GM12878 (cell line): Measurements from ENCODE around the gene SHROOM1. TPM values are rescaled to one million over a fixed set of nuclear protein-coding genes. Genes with fewer than 3 reads are reported as not detected.

Experiments used
- ATAC-seq: fragments of 200-7000 bp; cut with Tn5 transposase; 3 replicates; pipeline ENCODE4 v1.9.1; 2020; ENCODE audit warnings: mild to moderate bottlenecking, moderate library complexity
- BruUV-seq: library from RNA; stranded (reverse); fragments of 400-500 nt; replicated peaks from 2 replicates; lab custom pipeline; 2021; lab: Mats Ljungman, UMichigan
- CTCF ChIA-PET: fragments of 300-600 bp; sonication (Branson Sonifier 250); formaldehyde crosslinking; extraction: SDS; loops from one replicate; lab custom pipeline; 2021; ENCODE audit warnings: inconsistent platforms; lab: Yijun Ruan, JAX
- POLR2A ChIA-PET: fragments of 350-600 bp; formaldehyde crosslinking; extraction: SDS; loops from one replicate; lab custom pipeline; 2021; ENCODE audit warnings: inconsistent platforms; lab: Charles Lee
- RAD21 ChIA-PET: fragments of 300-600 bp; sonication (Branson Sonifier 250); formaldehyde crosslinking; loops from one replicate; lab custom pipeline; 2023; ENCODE audit warnings: antibody characterized with exemption; ENCODE audit not compliant: unreplicated experiment; lab: Charles Lee
- SMC1A ChIA-PET: fragments of 300-600 bp; sonication (Branson Sonifier 250); formaldehyde crosslinking; loops from one replicate; lab custom pipeline; 2023; ENCODE audit not compliant: unreplicated experiment, uncharacterized antibody; lab: Charles Lee
- DNase-seq: peaks from one replicate; pipeline ENCODE4 v3.0.0-alpha.2; 2011; ENCODE audit warnings: low read depth, low spot score
- FAIRE-seq: peaks from 3 replicates; lab custom pipeline; 2011; peaks lifted over from hg19 to GRCh38; lab: Jason Lieb, UNC
- H2AFZ ChIP-seq: 2 replicates; pipeline ENCODE4 v1.6.0; 2011; ENCODE audit warnings: low read depth, low read length, control low read depth; ENCODE audit not compliant: control insufficient read depth
- H3K27ac ChIP-seq: 2 replicates; pipeline ENCODE4 v1.5.1; 2011; ENCODE audit warnings: control low read depth; ENCODE audit not compliant: control insufficient read depth, insufficient read depth
- H3K27me3 ChIP-seq, 2 experiments: replicated peaks in 1 of 2; 2 replicates each; pipeline versions ENCODE4 v1.6.0 to v1.6.1; 2011; ENCODE audit warnings: low read length in 1 of 2; ENCODE audit not compliant: control insufficient read depth in 2 of 2, insufficient read depth in 2 of 2
- H3K36me3 ChIP-seq, 2 experiments: 2 replicates each; pipeline ENCODE4 v1.5.1; 2011; ENCODE audit warnings: low read length in 1 of 2; ENCODE audit not compliant: control insufficient read depth in 2 of 2, insufficient read depth in 2 of 2
- H3K4me1 ChIP-seq: 2 replicates; pipeline ENCODE4 v1.6.1; 2011; ENCODE audit warnings: mild to moderate bottlenecking, low read length, moderate library complexity, mixed read lengths; ENCODE audit not compliant: control insufficient read depth, insufficient read depth
- H3K4me2 ChIP-seq: 2 replicates; pipeline ENCODE4 v1.6.0; 2011; ENCODE audit warnings: control low read depth; ENCODE audit not compliant: control insufficient read depth, insufficient read depth
- H3K4me3 ChIP-seq: fragments of 200-600 bp; sonication (generic); 2 replicates; pipeline ENCODE4 v1.5.1; 2016
- H3K79me2 ChIP-seq: 2 replicates; pipeline ENCODE4 v1.6.0; 2011; ENCODE audit warnings: low read length; ENCODE audit not compliant: control insufficient read depth, insufficient read depth
- H3K9ac ChIP-seq: 2 replicates; pipeline ENCODE4 v1.8.0; 2011; ENCODE audit warnings: low read length, control low read depth, mixed read lengths; ENCODE audit not compliant: control insufficient read depth, insufficient read depth
- H3K9me3 ChIP-seq: replicated peaks from 3 replicates; pipeline ENCODE4 v1.5.1; 2011; ENCODE audit warnings: mild to moderate bottlenecking, low read length; ENCODE audit not compliant: control insufficient read depth, insufficient read depth
- H4K20me1 ChIP-seq: 2 replicates; pipeline ENCODE4 v1.6.0; 2011; ENCODE audit not compliant: control insufficient read depth, insufficient read depth
- EZH2 ChIP-seq: IDR thresholded peaks from 2 replicates; pipeline ENCODE4 v1.6.1; 2012; ENCODE audit warnings: low read depth, mild to moderate bottlenecking, control low read depth, inconsistent platforms, low read length, borderline replicate concordance; ENCODE audit not compliant: control insufficient read depth
- HDAC6 ChIP-seq: fragments of 200-600 bp; sonication (generic); IDR thresholded peaks from one replicate; pipeline ENCODE4 v1.8.0; 2017; ENCODE audit warnings: antibody characterized with exemption; ENCODE audit not compliant: unreplicated experiment
- IKZF2 ChIP-seq, 2 experiments: fragments of 450-650 bp; IDR thresholded peaks; 2 replicates each; pipeline ENCODE4 v1.6.1; 2017; ENCODE audit warnings: mild to moderate bottlenecking in 2 of 2, moderate library complexity in 2 of 2
- LARP7 ChIP-seq: fragments of 450-650 bp; IDR thresholded peaks from 2 replicates; pipeline ENCODE4 v1.6.1; 2017; ENCODE audit warnings: mild to moderate bottlenecking
- NFXL1 ChIP-seq: fragments of 450-650 bp; IDR thresholded peaks from 2 replicates; pipeline ENCODE4 v1.6.1; 2017; ENCODE audit warnings: antibody characterized with exemption, mild to moderate bottlenecking, borderline replicate concordance
- POU2F2 ChIP-seq: IDR thresholded peaks from 3 replicates; pipeline ENCODE4 v1.6.1; 2011; ENCODE audit warnings: low read depth, mild to moderate bottlenecking, low read length, borderline replicate concordance
- RAD21 ChIP-seq: IDR thresholded peaks from 2 replicates; pipeline ENCODE4 v1.6.1; 2011; ENCODE audit warnings: mild to moderate bottlenecking, low read depth, low read length, moderate library complexity; ENCODE audit not compliant: insufficient read depth
- SMARCA5 ChIP-seq: fragments of 450-650 bp; IDR thresholded peaks from 2 replicates; pipeline ENCODE4 v1.6.1; 2017; ENCODE audit warnings: mild to moderate bottlenecking
- SREBF1 ChIP-seq: IDR thresholded peaks from 2 replicates; pipeline ENCODE4 v1.6.1; 2012; ENCODE audit warnings: mild to moderate bottlenecking, low read length
- TCF3 ChIP-seq: IDR thresholded peaks from 2 replicates; pipeline ENCODE4 v1.6.1; 2012; ENCODE audit warnings: low read depth, mild to moderate bottlenecking, low read length, borderline replicate concordance; ENCODE audit not compliant: insufficient read depth
- TCF7 ChIP-seq: IDR thresholded peaks from 2 replicates; pipeline ENCODE4 v1.6.1; 2014; ENCODE audit warnings: antibody characterized with exemption, borderline replicate concordance
- YBX1 ChIP-seq: fragments of 450-650 bp; IDR thresholded peaks from 2 replicates; pipeline ENCODE4 v1.6.1; 2016; ENCODE audit warnings: antibody characterized with exemption
- WGBS: methylation state at CpG from one replicate; pipeline ENCODE4 v1.1.6; 2016; ENCODE audit warnings: low lambda C conversion rate; ENCODE audit not compliant: insufficient replicate concordance, insufficient coverage; ENCODE audit errors: missing lambda C conversion rate; 5-methylcytosine and 5-hydroxymethylcytosine counted together
- in situ Hi-C: fragments of 300-500 bp; cut with MboI; formaldehyde crosslinking; loops from 9 replicates; pipeline ENCODE4 v1.14.3; 2018; ENCODE audit warnings: mixed read lengths
- intact Hi-C: fragments of 100-400 bp; cut with micrococcal nuclease; formaldehyde crosslinking; loops from one replicate; pipeline ENCODE4 v1.14.2; 2022; ENCODE audit not compliant: unreplicated experiment
- polyA plus RNA-seq, 11 experiments: library from polyadenylated mRNA; depleted of rRNA in 4 of 11; unstranded in 6 of 11; stranded (reverse) in 5 of 11; fragments of >200 nt; fragmentation: Nextera tagmentation in 4 of 11; fragmentation: Illumina TruSeq in 1 of 11; extraction: Ambion mirVana in 4 of 11; extraction: Trizol in 1 of 11; gene quantifications; 1 replicate in 1 of 11; 2 replicates in 10 of 11; pipeline versions ENCODE4 v1.2.1 to v1.2.3, GENCODE V29; 2011 to 2016; ENCODE audit warnings: inconsistent platforms in 2 of 11, missing spikeins in 2 of 11, low read depth in 1 of 11
- total RNA-seq, 4 experiments: library from RNA; depleted of rRNA in 3 of 4; stranded (reverse); fragments of >200 nt in 3 of 4; fragmentation: Illumina TruSeq in 1 of 4; extraction: Trizol in 1 of 4; gene quantifications; 2 replicates each; pipeline versions ENCODE4 v1.2.1 to v1.2.3, GENCODE V29; 2013 to 2021
- TF ChIP-seq, protein P1 (sequence below): fragments of 450-650 bp; IDR thresholded peaks from 2 replicates; pipeline ENCODE4 v1.6.1; 2014; ENCODE audit warnings: mild to moderate bottlenecking

The SHROOM1 gene
- total and polyA plus RNA-seq, 10 of the 15 experiments (the other 5 are each of a cell fraction or from before 2014, with no cell fraction given), result 0.05 to 3.9 (median 1.3) TPM

DNA sequence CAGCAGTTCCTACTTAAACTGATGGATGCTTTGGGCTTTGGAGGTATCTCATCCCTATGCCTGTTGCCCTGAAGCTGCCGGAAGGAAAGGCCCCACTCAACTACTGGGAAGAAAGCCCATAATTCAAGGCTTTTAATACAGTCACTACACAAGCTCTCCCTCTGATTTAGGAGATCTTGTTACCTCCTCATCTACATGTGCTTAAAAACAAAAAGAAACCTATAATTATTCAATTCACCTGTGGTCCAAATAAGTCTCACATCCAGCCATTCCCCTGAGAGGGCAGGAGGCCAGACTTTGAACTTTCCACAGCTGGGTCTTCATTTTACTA, 42.3 kb upstream of the SHROOM1 start:
- H3K36me3 ChIP-seq, result peaks cover 3 to 18% of the 10 kb centered on the region in 2 experiments
- TF ChIP-seq NFXL1 (no peak), LARP7 (no peak), SREBF1 (no peak), SMARCA5 (no peak), YBX1 (no peak), IKZF2 (IDR thresholded peaks at IDR 0.05) (no peak), TCF3 (no peak), RAD21 (no peak), TCF7 (no peak), EZH2 (no peak), HDAC6 (no peak), POU2F2 (no peak)
- TF ChIP-seq, protein P1, sequence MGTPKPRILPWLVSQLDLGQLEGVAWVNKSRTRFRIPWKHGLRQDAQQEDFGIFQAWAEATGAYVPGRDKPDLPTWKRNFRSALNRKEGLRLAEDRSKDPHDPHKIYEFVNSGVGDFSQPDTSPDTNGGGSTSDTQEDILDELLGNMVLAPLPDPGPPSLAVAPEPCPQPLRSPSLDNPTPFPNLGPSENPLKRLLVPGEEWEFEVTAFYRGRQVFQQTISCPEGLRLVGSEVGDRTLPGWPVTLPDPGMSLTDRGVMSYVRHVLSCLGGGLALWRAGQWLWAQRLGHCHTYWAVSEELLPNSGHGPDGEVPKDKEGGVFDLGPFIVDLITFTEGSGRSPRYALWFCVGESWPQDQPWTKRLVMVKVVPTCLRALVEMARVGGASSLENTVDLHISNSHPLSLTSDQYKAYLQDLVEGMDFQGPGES, result no peak
- H2AFZ ChIP-seq, result no peak overlapping the region
- no peak for ATAC-seq
- H3K9ac ChIP-seq, result no peak overlapping the region
- intact Hi-C loops, result no loop called here
- H3K4me1 ChIP-seq, result no peaks in the 10 kb centered on the region
- ChIA-PET RAD21 (no interaction called here), POLR2A (interaction anchor here (0.5 to 0.9 kb wide), 3 partner anchors 10 to 243 kb away, joined by 4 to 12 read pairs (median 4); no protein-coding TSS in a partner anchor), CTCF (interaction anchor here (0.8 to 1.5 kb wide), 3 partner anchors 11 to 12 kb away, joined by 3 to 8 read pairs (median 3); no protein-coding TSS in a partner anchor), SMC1A (interaction anchor here (1.0 to 2.6 kb wide), 2 partner anchors 10 to 12 kb away, joined by 7 to 10 read pairs; no protein-coding TSS in a partner anchor)
- FAIRE-seq, result no peak
- WGBS, result 100% methylated on average over 1 of the region's 1 CpG
- H3K4me2 ChIP-seq, result no peak overlapping the region
- H3K27me3 ChIP-seq, result no peaks in the 10 kb centered on the region
- in situ Hi-C loops, result no loop called here
- no peaks in the 10 kb centered on the region for H4K20me1 ChIP-seq
- no TSS peak for BruUV-seq
- no peaks in the 10 kb centered on the region for H3K9me3 ChIP-seq
- H3K79me2 ChIP-seq, result peaks cover 2% of the 10 kb centered on the region
- DNase-seq, result no peak
- no peak overlapping the region for H3K27ac ChIP-seq
- no peak overlapping the region for H3K4me3 ChIP-seq
